ENCODE results near the gene BCO2.
"Not testable (repeated sequence)": the region's sequence is repeated elsewhere in the genome, so short reads cannot be mapped to it uniquely, and the experiment has no call there.

- not testable (repeated sequence) for TF ChIP-seq POLR2A, CTCF, EP300 (IDR thresholded peaks at IDR 0.05)
These were observed 19.8 kb downstream of the BCO2 start for GRCh38 chr11:112195113-112195512.
